Right lobe of liver (tissue), 4 donors: ENCODE measurements around the gene EMX1.

ENCODE experiments used
- POLR2A ChIP-seq: fragments of 450-650 bp; IDR thresholded peaks from one replicate; pipeline ENCODE4 v1.6.1; 2017; ENCODE audit warnings: antibody characterized with exemption, mild to moderate bottlenecking
- TF ChIP-seq, protein P1 (sequence below), 4 donors: fragments of 200-600 bp in 3 of 4; fragments of 450-650 bp in 1 of 4; IDR thresholded peaks; one replicate each; pipeline versions ENCODE4 v1.5.1 to v1.8.0; 2016 to 2022; ENCODE audit warnings: antibody characterized with exemption in 4 of 4, mild to moderate bottlenecking in 2 of 4
- donor health status: DM: no; HTN: no; CAD: no.
- donor health status: DM: no; HTN: no; CAD: no.
- donor health status: DM: no; HTN: yes; CAD: no.

GRCh38 chr2:72982219-72982618, 64.9 kb downstream of the EMX1 start:
- TF ChIP-seq, protein P1, sequence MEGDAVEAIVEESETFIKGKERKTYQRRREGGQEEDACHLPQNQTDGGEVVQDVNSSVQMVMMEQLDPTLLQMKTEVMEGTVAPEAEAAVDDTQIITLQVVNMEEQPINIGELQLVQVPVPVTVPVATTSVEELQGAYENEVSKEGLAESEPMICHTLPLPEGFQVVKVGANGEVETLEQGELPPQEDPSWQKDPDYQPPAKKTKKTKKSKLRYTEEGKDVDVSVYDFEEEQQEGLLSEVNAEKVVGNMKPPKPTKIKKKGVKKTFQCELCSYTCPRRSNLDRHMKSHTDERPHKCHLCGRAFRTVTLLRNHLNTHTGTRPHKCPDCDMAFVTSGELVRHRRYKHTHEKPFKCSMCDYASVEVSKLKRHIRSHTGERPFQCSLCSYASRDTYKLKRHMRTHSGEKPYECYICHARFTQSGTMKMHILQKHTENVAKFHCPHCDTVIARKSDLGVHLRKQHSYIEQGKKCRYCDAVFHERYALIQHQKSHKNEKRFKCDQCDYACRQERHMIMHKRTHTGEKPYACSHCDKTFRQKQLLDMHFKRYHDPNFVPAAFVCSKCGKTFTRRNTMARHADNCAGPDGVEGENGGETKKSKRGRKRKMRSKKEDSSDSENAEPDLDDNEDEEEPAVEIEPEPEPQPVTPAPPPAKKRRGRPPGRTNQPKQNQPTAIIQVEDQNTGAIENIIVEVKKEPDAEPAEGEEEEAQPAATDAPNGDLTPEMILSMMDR (IDR thresholded peaks at IDR 0.05) = no peak
- no peak for TF ChIP-seq POLR2A
